Neuron (in vitro differentiated cells): ENCODE data around the gene APOM.

Source experiments
- H2AFZ ChIP-seq: one replicate; pipeline ENCODE4 v1.6.1; 2013; ENCODE audit warnings: low read depth, mild to moderate bottlenecking, inconsistent platforms, low read length, moderate library complexity
- H3K27me3 ChIP-seq: one replicate; pipeline ENCODE4 v1.6.1; 2013; ENCODE audit warnings: low read length; ENCODE audit not compliant: insufficient read depth
- H3K36me3 ChIP-seq: one replicate; pipeline ENCODE4 v1.6.1; 2013; ENCODE audit warnings: low read length; ENCODE audit not compliant: insufficient read depth
- H3K4me1 ChIP-seq: one replicate; pipeline ENCODE4 v1.6.1; 2013; ENCODE audit warnings: low read length; ENCODE audit not compliant: insufficient read depth
- H3K4me3 ChIP-seq: 2 replicates; pipeline ENCODE4 v1.5.1; 2013; ENCODE audit warnings: mild to moderate bottlenecking, low read length, moderate library complexity
- H3K9me3 ChIP-seq: one replicate; pipeline ENCODE4 v1.6.1; 2013; ENCODE audit warnings: low read length

Gene APOM

DNA sequence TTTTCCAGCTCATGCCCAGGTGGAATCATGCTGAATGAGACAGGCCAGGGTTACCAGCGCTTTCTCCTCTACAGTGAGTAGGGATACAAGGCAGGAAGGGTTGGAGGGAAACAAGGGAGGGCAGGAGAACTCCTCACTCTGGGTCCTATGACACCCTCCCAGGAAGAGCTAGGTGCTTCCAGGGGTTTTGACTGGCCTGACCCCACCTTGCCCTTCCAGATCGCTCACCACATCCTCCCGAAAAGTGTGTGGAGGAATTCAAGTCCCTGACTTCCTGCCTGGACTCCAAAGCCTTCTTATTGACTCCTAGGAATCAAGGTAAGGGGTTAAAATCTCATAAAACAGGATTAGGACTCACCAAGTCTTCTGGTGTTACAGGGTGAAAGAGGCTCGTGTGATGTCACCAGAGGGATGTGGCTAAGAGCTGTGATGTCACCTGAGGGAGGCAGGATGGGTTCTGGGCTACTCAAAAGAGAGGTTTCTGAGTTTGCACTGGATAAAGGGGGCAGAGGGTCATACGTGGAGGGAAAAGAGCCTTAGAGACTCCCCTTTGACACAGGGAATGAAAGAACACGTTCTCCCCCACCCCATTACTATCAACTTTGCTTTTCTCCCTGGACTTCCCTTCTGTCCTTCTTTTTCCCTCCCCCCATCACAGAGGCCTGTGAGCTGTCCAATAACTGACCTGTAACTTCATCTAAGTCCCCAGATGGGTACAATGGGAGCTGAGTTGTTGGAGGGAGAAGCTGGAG, 1.9 kb downstream of the APOM start:
- Histone ChIP-seq H3K4me3 (no peak overlapping the region), H3K9me3 (no peaks in the 10 kb centered on the region), H2AFZ (no peak overlapping the region), H3K4me1 (peaks cover 27% of the 10 kb centered on the region), H3K27me3 (no peaks in the 10 kb centered on the region), H3K36me3 (peaks cover 31% of the 10 kb centered on the region)

- no peaks in the 10 kb centered on the region for H3K27me3 ChIP-seq
- no peaks in the 10 kb centered on the region for H3K9me3 ChIP-seq
- H3K4me3 ChIP-seq = no peak overlapping the region
- H3K36me3 ChIP-seq = peaks cover 33% of the 10 kb centered on the region
- H2AFZ ChIP-seq = no peak overlapping the region
- H3K4me1 ChIP-seq = peaks cover 29% of the 10 kb centered on the region
Measured at GRCh38 chr6:31658158-31658688, 2.5 kb downstream of the APOM start.

DNA sequence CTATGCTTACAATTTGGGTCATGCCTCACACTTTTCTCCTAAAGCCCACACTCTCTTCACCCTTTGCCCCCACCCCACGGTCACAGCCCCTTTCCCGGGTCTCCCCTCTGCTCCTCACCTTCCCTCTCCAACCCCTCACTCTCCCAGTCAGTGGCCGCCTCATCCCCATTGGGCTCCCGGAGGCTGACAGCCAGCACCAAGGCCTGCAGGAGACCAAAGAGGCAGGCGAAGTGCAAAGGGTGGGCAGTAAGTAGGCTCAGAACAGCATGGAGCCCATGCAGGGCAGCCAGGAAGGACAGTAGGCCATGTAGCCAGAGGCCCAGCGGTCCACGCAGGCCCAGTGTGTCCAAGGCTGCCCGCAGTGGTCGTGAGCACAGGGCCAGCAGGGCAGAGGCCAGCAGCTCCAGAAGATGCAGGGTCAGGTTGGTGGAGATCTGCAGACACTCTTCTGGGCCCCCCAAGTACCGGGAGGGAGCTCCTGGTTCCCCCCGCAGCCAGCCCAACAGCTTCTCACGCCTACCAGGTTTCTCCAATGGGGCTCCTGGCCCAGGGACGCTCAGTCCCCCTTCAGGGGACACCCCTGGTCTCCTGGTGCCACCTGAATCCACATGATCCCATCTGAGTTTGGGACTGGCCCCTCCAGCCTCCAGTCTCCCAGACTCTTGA, 3.4 kb downstream of the APOM start:
- peak overlapping the region; percentile 98 for H3K4me3 ChIP-seq

GRCh38 chr6:31659649-31660380, 4.1 kb downstream of the APOM start:
- peak overlapping the region; percentile 98 for H3K4me3 ChIP-seq
- peaks cover 40% of the 10 kb centered on the region for H3K4me1 ChIP-seq
- no peaks in the 10 kb centered on the region for H3K9me3 ChIP-seq
- H3K27me3 ChIP-seq = no peaks in the 10 kb centered on the region
- peak overlapping the region; percentile 62 for H2AFZ ChIP-seq
- H3K36me3 ChIP-seq = peaks cover 42% of the 10 kb centered on the region

More for the DNA sequence above, 3.4 kb downstream of the APOM start:
- Histone ChIP-seq H2AFZ (no peak overlapping the region), H3K4me1 (peaks cover 36% of the 10 kb centered on the region), H3K9me3 (no peaks in the 10 kb centered on the region), H3K27me3 (no peaks in the 10 kb centered on the region), H3K36me3 (peaks cover 42% of the 10 kb centered on the region)

- Histone ChIP-seq H3K27me3 (no peaks in the 10 kb centered on the region), H3K4me3 (peak within 1 kb of the TSS; percentile 98), H3K36me3 (peaks cover 42% of the 10 kb centered on the region), H3K4me1 (peaks cover 40% of the 10 kb centered on the region), H3K9me3 (no peaks in the 10 kb centered on the region), H2AFZ (peak within 1 kb of the TSS; percentile 62)
Measured at GRCh38 chr6:31660381-31661261, 4.9 kb downstream of the APOM start, which contains the start of gene C6orf47. Gene C6orf47, minus strand, starts transcription at chr6:31660778. Its CDS starts 831 bp downstream, at chr6:31659947.

GRCh38 chr6:31661262-31662123, 5.8 kb downstream of the APOM start:
- Histone ChIP-seq H3K27me3 (no peaks in the 10 kb centered on the region), H3K36me3 (peaks cover 39% of the 10 kb centered on the region), H2AFZ (peak overlapping the region; percentile 62), H3K4me1 (peaks cover 41% of the 10 kb centered on the region), H3K9me3 (no peaks in the 10 kb centered on the region), H3K4me3 (peak overlapping the region; percentile 98)

DNA sequence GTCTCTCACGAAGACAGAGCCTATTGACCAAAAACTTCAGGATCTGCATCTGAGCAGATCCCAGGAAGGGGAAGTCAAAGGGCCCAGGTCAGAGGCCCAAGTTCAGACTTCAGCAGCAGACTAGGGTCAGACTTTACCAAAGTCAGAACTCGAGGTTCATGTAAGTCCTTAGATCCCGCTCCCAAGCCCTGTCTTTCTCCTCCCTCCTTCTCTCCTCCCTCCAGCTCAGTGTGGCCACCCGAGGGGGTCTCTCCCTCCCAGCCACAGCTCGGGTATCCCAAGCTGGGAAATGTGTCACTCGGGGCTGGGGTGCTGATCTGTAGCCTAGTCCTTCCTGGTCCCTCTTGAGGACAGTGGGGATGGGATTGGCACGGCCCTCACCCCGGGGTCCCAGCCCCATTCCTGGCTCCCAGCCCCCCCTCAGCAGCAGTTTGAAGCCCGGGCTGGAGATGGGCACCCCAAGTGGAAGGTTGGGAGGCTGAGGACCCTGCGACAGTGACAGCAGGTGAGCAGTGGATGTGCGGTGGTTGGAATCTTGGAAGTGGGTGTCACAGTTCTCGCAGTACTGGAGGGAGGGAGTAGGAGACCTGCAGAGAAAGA, 6.5 kb downstream of the APOM start:
- H3K27me3 ChIP-seq = no peaks in the 10 kb centered on the region
- H3K4me1 ChIP-seq = peaks cover 47% of the 10 kb centered on the region
- H2AFZ ChIP-seq = no peak overlapping the region
- H3K9me3 ChIP-seq = no peaks in the 10 kb centered on the region
- H3K36me3 ChIP-seq = peaks cover 40% of the 10 kb centered on the region
- H3K4me3 ChIP-seq = no peak overlapping the region

DNA sequence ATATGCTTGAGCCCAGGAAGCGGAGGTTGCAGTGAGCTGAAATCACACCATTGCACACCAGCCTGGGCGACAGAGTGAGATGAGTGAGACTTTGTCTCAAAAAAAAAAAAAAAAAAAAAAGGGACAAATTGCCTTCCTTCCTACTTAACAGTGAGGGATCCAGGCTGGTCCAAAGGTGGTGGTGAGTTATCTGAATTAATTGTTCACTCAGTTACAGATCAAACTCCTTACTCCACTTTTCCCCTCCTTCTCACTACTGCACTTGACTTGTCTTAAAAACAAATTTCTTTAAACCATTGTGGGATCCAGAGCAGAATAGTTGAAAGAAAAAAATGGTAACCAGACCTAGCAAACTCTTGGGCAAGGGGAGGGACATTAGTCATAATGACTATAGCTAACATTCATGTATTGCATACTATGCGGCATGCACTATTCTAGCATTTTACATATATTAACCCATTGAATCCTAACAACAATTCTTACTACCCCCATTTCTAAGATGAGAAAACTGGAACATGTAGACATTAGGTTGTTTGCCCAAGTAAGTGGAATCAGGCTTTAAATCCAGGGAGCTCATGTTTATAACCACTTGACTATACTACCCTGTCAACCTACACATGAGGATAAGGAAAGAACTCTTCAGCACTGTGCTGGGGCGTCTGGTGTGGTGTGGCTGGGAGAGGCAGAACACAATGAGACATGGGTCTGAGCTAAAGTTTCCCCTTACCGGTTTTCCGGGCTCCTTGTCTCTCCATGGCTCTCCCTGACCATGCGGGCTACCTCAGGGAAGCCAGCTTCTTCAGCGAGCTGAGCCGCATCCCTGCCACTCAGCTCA, 7.6 kb downstream of the APOM start:
- peak overlapping the region; percentile 63 for H3K4me3 ChIP-seq
- H3K27me3 ChIP-seq = no peaks in the 10 kb centered on the region
- no peaks in the 10 kb centered on the region for H3K9me3 ChIP-seq
- H3K4me1 ChIP-seq = peaks cover 46% of the 10 kb centered on the region
- peaks cover 41% of the 10 kb centered on the region for H3K36me3 ChIP-seq
- H2AFZ ChIP-seq = no peak overlapping the region

DNA sequence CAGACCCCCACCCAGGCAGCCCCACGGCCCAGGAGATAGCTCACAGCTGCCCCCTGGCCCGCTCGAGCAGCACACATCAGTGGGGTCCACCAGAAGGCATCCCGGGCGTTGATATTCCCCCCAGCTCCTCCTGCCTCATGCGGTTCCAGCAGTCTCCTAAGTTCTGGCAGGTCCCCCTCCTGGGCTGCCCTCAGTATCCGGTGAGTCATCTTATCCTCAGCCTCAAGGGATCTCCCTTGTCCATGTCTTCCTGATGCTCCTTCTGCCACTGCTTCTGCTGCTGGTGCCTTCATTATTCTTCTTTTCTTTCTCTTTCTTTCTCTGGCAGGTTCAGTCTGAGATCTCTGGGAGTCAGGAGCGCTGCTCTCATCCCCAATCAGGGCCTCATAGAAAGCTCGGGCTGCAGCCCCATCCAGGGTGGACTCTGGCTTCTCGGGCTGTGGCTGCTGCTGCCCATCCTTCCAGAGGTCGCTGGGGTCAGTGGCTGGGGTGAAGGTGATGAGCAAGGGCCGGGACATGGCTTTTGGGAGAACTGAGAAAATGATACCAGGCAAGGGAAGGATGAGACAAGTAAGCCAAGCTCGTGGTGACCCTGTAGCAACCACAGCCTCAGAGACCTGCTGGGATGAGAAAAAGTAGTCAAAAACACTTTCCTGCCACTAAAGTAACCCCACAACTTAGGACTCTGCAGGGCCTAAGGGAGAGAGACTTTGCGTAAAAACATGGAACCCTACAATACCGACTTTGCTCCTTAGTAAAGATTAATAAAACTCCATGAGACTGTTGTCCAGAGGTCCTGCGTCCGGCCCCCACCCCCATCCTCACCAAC, 8.5 kb downstream of the APOM start:
- Histone ChIP-seq H3K27me3 (no peaks in the 10 kb centered on the region), H2AFZ (peak overlapping the region; percentile 46), H3K36me3 (peaks cover 47% of the 10 kb centered on the region)

DNA sequence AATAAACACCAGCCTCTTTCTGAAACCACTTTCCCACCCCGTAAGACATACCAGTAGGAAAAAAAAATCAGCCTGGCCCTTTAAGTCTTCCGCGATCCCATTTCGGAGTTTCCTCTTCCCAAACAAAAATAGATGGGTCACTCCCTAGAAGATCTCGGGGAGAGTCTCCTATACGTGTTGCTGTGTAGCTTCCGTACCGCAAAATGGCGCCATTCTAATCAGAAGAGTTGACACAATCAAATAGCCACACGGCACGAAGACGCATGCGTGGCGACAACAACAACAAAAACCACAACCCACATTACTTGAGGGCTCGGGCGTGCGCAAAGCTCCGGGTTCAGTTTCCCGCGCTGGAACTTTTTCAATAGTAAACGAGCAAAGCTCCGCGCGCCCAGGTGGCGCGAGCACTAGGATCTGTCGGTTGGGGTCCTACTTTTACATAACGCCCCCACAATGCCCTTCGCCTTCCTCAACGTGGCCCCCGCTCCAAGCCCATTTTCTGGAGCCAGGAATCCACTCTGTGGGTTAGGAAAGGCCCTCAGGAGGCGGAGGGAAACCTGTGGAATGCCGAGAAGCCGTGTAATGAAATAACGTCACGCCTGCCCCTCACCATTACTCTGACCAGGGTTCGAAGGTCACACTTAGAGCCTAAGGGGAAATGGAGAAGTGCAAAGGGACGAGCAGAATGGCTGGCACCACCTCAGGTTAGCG, 9.3 kb downstream of the APOM start, which contains the start of gene GPANK1:
Gene GPANK1 (minus strand): TSS at position 208 of the 711 bp plus-strand sequence. CDS start 519 bp downstream, outside the sequence.
- Histone ChIP-seq H3K4me1 (peaks cover 31% of the 10 kb centered on the region), H3K9me3 (no peaks in the 10 kb centered on the region), H2AFZ (peak within 1 kb of the TSS; percentile 46), H3K27me3 (no peaks in the 10 kb centered on the region), H3K4me3 (peak within 1 kb of the TSS; percentile 63), H3K36me3 (peaks cover 54% of the 10 kb centered on the region)

More for the DNA sequence above, 8.5 kb downstream of the APOM start:
- H3K9me3 ChIP-seq = no peaks in the 10 kb centered on the region
- peaks cover 38% of the 10 kb centered on the region for H3K4me1 ChIP-seq
- peak overlapping the region; percentile 63 for H3K4me3 ChIP-seq
